8988T (cell line): ENCODE data around the gene GPR89B.
"Not testable (repeated sequence)": the region's sequence is repeated elsewhere in the genome, so short reads cannot be mapped to it uniquely, and the experiment has no call there.

ENCODE experiments used
- DNase-seq: peaks from one replicate; pipeline ENCODE4 v3.0.0; 2011

GPR89B gene

GRCh38 chr1:147928236-147929132 is at the start of gene GPR89B:
Gene GPR89B, plus strand, starts transcription at chr1:147928420. Its CDS starts 117 bp downstream, at chr1:147928537.
- peak; percentile 37 for DNase-seq

DNA sequence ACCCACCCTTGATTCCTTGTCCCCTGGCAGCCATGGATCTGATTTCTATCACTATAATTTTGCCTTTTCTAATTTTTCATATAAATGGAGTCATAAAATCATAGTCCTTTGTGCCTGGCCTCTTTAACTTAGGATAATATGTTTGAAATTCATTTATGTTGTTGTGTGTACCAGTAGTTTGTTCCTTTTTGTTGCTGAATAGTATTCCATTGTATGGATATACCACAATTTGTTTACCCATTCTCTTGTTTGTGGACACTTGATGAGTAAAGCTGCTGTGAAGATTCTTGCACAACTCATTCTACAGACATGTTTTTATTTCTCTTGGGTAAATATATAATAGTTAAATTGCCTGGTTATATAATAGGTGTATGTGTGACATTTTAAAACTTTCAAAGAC is 48.3 kb upstream of the GPR89B start:
- no peak for DNase-seq

GRCh38 chr1:147882535-147882934 is 45.7 kb upstream of the GPR89B start:
- DNase-seq = no peak

DNA sequence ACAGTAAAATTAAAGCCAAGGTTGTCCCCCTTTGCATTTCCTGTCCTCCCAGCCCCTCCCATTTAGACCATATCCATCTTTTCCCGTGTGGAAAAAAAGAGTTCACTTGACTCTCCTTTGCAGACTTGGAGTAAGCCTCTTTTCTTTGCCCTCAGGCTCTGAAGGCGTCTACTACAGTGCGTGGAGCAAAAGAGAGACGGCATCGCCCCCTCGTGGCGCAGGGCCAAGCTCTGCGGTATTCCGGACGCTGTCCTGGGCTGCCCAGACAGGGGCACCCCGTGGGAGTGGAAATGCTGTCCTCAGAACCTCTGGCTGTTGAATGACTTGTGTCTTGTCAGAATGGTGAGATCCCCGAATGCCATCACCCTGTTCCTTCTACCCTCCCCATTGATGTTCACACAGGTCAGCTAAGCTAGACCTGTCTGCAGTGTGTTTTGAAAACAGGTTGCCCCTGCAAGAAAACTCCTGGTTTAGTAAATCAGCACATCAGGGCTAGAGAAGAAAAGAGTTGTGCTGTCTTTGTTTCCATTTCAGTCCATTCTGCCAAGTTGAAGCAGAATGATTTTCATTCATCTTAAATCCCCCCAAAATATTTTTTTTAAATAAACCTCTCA is 37.9 kb upstream of the GPR89B start:
- peak; percentile 53 for DNase-seq

GRCh38 chr1:147891088-147891487 is 37.1 kb upstream of the GPR89B start:
- DNase-seq = no peak

DNA sequence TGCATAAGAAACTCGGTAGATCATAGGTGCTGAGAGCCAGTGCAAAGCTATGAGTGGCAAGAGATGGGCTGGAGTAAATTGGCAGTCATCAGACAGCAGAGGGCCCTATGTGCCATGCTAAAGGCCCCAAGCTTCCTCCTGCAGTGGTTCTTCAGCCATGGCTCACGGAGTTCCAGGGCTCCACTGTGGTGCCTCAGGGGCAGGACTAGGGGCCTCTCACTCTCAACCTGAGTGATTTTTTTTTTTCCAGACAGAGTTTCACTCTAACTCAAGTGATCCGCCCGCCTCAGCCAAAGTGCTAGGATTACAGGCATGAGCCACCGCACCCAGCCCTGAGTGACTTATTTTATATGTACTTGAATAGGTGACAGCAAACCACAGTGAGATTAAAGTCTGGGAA is 36.0 kb upstream of the GPR89B start:
- peak; percentile 26 for DNase-seq

GRCh38 chr1:147892731-147893214 is 35.4 kb upstream of the GPR89B start:
- no peak for DNase-seq

DNA sequence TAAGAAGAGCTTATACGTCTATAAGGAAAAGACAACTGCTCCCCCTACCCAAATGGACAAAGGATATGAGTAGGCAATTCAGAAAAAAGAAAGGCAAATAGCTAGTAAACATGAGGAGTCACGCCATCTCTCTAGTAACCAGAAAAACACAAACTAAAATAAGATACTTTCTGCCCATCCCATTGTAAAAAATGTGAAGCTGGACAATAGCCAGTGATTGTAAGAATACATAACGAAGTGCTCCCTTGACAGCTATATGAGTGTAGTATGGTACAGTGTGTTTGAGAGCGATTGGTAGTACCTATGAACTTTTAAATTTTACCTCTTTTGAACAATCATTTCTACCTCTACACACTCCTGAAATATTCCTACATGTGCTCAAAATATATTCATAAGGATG is 33.1 kb upstream of the GPR89B start:
- DNase-seq = no peak

GRCh38 chr1:147897029-147897752 is 31.0 kb upstream of the GPR89B start:
- no peak for DNase-seq

- no peak for DNase-seq
Measured at GRCh38 chr1:147897789-147898188, 30.4 kb upstream of the GPR89B start.

GRCh38 chr1:147902253-147902845 is 25.9 kb upstream of the GPR89B start, which contains the start of gene GJA8:
Gene GJA8, plus strand, starts transcription at chr1:147902795. Its CDS starts 5,161 bp downstream, at chr1:147907956.
- no peak for DNase-seq

- DNase-seq = no peak
Measured at GRCh38 chr1:147904726-147905125, 23.5 kb upstream of the GPR89B start.

GRCh38 chr1:147907786-147908509 is 20.3 kb upstream of the GPR89B start:
- DNase-seq = no peak

DNA sequence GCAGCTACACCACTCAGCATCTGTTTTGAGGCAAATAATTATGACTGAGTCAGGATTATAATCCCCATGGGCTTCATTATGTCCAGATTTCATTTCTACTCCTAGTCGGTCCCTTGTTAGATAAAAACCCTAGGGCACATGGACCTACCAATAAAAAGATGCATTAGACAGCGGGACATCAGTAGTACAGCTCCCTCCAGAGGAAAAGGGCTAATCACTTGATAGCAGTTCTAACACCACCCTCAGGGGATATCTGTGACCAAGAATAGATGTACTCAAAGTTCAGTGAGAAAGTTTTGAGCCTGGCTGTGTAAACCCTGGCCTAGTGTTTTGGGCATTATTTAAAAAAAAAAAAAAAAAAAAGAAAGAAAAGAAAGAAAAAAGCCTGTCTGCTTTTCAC is 15.7 kb upstream of the GPR89B start:
- DNase-seq = no peak

- no peak for DNase-seq
Measured at GRCh38 chr1:147913362-147913942, 14.8 kb upstream of the GPR89B start.

DNA sequence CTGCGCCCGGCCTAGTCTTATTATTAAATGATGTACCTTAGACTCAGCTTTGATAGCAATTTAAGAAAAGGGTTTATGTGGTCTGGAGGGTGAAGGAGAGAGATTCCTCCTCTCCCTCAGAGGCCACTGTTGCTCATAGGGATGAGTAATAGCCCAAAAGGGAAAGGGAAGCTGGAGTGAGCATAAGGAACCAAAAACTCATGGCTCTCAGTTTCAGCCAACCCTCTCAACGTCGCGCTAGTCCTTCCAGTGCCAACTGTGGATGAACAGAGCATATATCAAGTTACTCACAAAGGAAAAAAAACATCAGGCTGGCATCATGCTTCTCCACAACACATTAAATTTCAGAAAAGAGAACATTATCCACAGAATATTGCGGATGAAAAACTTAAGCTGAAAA is 8.3 kb upstream of the GPR89B start:
- DNase-seq = no peak

DNA sequence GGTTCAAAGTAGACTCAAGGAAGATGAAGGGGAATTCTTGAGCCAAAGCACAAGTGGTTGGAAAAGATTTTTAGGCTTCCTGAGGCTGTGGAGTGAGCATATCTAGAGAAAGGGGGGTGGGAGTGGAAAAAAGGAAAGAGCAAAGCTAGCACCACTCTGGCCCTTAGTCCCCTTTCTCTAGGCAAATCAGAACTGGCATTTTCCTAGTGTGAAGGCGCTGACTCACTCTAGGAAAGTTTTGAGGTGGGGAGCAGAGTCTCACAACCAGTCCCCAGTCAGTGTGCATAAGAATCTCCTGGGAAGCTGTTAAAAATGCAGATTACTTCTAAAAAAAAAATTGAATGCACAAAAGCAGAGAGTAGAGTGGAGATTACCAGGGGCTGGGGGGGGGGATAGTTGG is 3.4 kb upstream of the GPR89B start:
- DNase-seq = no peak

GRCh38 chr1:147927215-147927614 is 1.0 kb upstream of the GPR89B start:
- DNase-seq = not testable (repeated sequence)

DNA sequence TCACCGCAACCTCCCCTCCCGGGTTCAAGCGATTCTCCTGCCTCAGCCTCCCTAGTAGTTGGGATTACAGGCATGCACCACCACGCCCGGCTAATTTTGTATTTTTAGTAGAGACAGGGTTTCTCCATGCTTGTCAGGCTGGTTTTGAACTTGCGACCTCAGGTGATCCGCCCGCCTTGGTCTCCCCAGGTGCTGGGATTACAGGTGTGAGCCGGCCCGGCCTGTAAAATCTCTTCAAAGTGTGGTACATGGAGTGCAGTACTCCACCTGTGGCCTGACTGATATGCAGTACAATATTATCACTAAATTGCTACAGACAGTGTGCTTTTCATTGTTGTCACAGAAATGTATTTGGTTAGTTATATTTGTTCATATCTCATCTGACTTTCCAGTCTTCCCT is 531 bp upstream of the GPR89B start:
- not testable (repeated sequence) for DNase-seq

DNA sequence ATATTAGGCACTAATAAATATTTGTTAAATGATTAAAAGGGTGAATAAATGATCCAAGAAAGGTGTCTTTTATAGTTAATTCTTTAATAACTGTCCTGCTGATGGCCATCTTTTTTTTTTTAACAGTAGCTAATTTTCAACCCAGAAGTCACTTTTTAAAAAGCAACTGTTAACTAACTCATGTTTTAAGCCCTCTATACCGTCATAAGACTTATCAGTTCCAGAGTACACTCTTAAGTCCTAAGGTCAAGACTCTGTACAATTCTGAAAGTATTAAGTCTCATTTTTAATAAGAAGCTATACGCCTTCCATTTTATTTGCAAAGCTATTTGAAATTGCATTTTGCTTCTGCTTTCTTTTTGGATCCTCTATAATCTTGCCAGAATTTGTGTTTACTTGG is 2.9 kb downstream of the GPR89B start:
- DNase-seq = not testable (repeated sequence)

GRCh38 chr1:147935296-147935695 is 7.1 kb downstream of the GPR89B start:
- not testable (repeated sequence) for DNase-seq

GRCh38 chr1:147940456-147940855 is 12.2 kb downstream of the GPR89B start:
- not testable (repeated sequence) for DNase-seq
